Thymus (tissue), 11 donors: Measurements from ENCODE around the gene SASS6. TPM values are rescaled to one million over a fixed set of nuclear protein-coding genes. Genes with fewer than 3 reads are reported as not detected.

Source experiments
- DNase-seq, 9 donors: peaks; one replicate each; pipeline ENCODE4 v3.0.0-alpha.2; 2013; ENCODE audit warnings: low spot score in 9 of 9, low read depth in 6 of 9, missing footprints in 1 of 9
- H3K27ac ChIP-seq, 2 donors: one replicate each; pipeline ENCODE4 v1.5.1; 2013; ENCODE audit warnings: control low read depth in 1 of 2, low read depth in 1 of 2, low read length in 1 of 2, mild to moderate bottlenecking in 1 of 2, moderate library complexity in 1 of 2
- H3K27me3 ChIP-seq, 2 donors: one replicate each; pipeline ENCODE4 v1.5.1; 2013; ENCODE audit warnings: low read length in 1 of 2; ENCODE audit not compliant: control insufficient read depth in 2 of 2, insufficient read depth in 1 of 2
- H3K36me3 ChIP-seq, 2 donors: one replicate each; pipeline ENCODE4 v1.5.1; 2013; ENCODE audit warnings: low read length in 1 of 2, mild to moderate bottlenecking in 1 of 2, moderate library complexity in 1 of 2; ENCODE audit not compliant: control insufficient read depth in 2 of 2, insufficient read depth in 2 of 2
- H3K4me1 ChIP-seq, 2 donors: one replicate each; pipeline ENCODE4 v1.5.1; 2013; ENCODE audit warnings: low read length in 2 of 2; ENCODE audit not compliant: control insufficient read depth in 2 of 2, insufficient read depth in 2 of 2
- H3K4me3 ChIP-seq, 2 donors: one replicate each; pipeline ENCODE4 v1.5.1; 2013; ENCODE audit warnings: low read length in 2 of 2, control low read depth in 1 of 2, mild to moderate bottlenecking in 1 of 2
- H3K9me3 ChIP-seq, 2 donors: one replicate each; pipeline ENCODE4 v1.5.1; 2013; ENCODE audit warnings: low read length in 1 of 2, mild to moderate bottlenecking in 1 of 2; ENCODE audit not compliant: control insufficient read depth in 2 of 2, insufficient read depth in 1 of 2
- WGBS: extraction: QIAGEN DNeasy Blood & Tissue Kit; methylation state at CpG from one replicate; pipeline ENCODE4 v1.1.7; 2013; 5-methylcytosine and 5-hydroxymethylcytosine counted together
- polyA plus RNA-seq: library from polyadenylated mRNA; stranded (reverse); fragments of 200-250 nt; gene quantifications from one replicate; pipeline ENCODE4 v1.2.3, GENCODE V29; 2013
- total RNA-seq: library from RNA; stranded (reverse); fragments of 120-200 nt; gene quantifications from one replicate; pipeline ENCODE4 v1.2.4, GENCODE V29; 2013
- donor health status: healthy.

The SASS6 gene
- total and polyA plus RNA-seq, 2 donors: 4.9 to 7.4 TPM

DNA sequence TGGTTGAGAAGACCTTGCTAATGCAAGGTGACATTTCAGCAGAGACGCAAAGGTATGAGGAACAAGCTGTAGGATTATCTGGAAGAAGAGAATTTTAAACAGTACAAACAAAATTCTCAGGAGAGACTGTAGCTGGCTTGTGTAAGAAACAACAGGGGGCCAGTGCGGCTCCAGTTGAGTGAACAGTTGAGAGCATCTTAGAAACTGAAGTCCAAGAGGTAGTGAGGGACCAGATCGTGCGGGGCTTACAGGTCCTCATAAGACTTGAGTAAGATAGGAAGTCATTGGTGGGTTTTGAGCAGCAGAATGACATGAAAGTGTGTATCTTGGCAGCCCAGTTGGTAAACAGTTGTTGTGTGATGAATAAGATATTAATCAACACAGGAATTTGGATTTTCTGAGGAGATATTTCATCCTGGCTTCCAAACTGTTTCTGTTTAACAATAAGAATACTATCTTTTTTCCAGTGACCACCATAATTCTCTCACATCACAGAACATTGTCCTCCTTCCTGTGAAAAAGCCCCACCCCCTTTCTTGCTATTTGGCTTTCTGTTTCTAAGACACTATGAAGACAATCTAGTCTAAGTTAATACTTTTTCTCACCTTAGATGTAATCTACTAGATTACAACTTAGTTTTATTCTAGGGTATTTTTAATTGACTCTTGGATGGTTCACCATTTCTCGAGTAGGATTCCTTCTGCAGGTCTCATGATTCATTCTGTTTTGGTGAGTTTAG, 62.4 kb downstream of the SASS6 start:
- Histone ChIP-seq H3K9me3 (no peaks in the 10 kb centered on the region), H3K4me1 (no peaks in the 10 kb centered on the region), H3K4me3 (no peak overlapping the region), H3K27ac (no peak overlapping the region), H3K36me3 (peaks cover 44 to 87% of the 10 kb centered on the region in 2 donors), H3K27me3 (no peaks in the 10 kb centered on the region)
- WGBS: 98% methylated on average over 5 of the region's 5 CpGs
- DNase-seq: no peak

DNA sequence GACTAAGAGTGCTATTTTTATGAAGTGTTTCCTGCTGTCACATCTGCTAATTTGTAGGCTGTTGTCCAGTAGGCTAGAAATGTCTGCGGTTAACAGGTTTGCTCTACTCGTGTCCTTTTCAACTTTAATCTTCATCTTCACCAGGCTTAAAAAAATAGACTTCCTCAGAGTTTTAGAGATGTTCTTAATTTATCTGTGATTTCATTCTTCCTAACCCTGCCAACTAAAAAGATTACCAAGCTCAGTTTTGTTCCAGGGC, 66.8 kb downstream of the SASS6 start:
- no peak for DNase-seq
- Histone ChIP-seq H3K36me3 (peaks cover 42 to 75% of the 10 kb centered on the region in 2 donors), H3K4me3 (no peak overlapping the region), H3K27me3 (no peaks in the 10 kb centered on the region), H3K9me3 (no peaks in the 10 kb centered on the region), H3K27ac (no peak overlapping the region), H3K4me1 (no peaks in the 10 kb centered on the region)
- 95% methylated on average over 2 of the region's 2 CpGs for WGBS

DNA sequence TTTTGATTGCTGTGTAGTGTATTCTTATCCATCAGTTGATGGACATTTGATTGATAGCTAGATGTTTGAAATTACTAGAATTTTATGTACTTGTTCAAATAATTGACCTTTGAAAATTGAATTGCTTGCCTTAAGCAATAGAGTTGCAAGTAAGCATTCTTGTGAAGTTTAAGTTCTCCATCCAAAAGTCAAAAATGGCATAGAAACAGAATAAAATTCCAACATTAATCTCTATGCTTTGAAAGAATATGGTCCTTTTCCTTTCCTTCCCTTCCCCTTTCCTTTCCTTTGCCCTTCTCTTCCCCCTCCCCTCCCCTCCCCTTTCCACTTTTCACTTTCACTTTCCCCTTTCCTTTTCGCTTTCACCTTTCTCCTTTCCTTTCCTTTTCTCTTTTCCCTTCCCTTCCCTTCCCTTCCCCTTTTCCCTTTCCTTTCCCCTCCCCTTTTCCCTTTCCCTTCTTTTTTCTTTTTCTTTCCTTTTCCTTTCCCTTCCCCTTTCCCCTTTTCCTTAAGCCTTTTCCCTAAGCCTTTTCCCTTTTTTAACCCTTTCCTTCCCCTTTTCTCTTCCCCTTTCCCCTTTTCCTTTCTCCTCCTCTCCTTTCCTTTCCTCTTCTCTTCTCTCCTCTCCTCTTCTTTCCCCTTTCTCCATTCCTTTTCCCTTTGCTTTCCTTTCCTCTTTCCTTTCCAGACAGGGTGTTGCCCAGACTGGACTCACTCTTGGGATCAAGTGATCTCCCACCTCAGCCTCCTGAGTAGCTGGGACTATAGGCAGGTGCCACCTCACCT, 67.4 kb downstream of the SASS6 start:
- H3K27me3 ChIP-seq: no peaks in the 10 kb centered on the region
- H3K4me1 ChIP-seq: no peaks in the 10 kb centered on the region
- 97% methylated on average over 1 of the region's 1 CpG for WGBS
- no peak for DNase-seq
- no peaks in the 10 kb centered on the region for H3K9me3 ChIP-seq
- H3K27ac ChIP-seq: no peak overlapping the region
- H3K36me3 ChIP-seq: peaks cover 46 to 76% of the 10 kb centered on the region in 2 donors
- H3K4me3 ChIP-seq: no peak overlapping the region

- no peak for DNase-seq
- Histone ChIP-seq H3K36me3 (peaks cover 31 to 60% of the 10 kb centered on the region in 2 donors), H3K9me3 (no peaks in the 10 kb centered on the region), H3K4me1 (no peaks in the 10 kb centered on the region), H3K4me3 (no peak overlapping the region), H3K27me3 (no peaks in the 10 kb centered on the region), H3K27ac (no peak overlapping the region)
- WGBS: 95% methylated on average over 3 of the region's 3 CpGs
These were observed 71.0 kb downstream of the SASS6 start for GRCh38 chr1:100061681-100062080.

DNA sequence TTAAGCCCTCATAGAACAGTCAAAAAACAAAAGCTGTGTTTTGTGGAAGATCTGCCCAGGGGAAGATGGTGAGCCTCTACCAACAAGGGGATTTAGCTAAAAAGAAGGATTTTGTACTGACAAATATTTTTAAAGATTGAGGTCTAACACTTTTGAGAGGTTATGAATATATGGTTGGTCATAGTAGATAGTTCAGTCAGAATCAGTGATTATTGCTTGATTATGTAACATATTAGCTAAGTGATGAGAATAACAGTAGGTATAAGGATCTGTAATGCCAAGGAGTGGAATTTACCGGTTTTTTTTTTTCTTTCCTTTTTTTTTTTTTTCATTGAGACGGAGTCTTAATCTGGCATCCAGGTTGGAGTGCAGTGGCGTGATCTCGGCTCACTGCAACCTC, 79.0 kb downstream of the SASS6 start:
- DNase-seq: no peak
- no peak overlapping the region for H3K27ac ChIP-seq
- peaks cover 7 to 21% of the 10 kb centered on the region in 2 donors for H3K36me3 ChIP-seq
- H3K4me1 ChIP-seq: peaks cover 2% of the 10 kb centered on the region in 2 donors
- H3K27me3 ChIP-seq: no peaks in the 10 kb centered on the region
- H3K4me3 ChIP-seq: no peak overlapping the region
- no peaks in the 10 kb centered on the region for H3K9me3 ChIP-seq
- 98% methylated on average over 4 of the region's 4 CpGs for WGBS

GRCh38 chr1:100053119-100053518, 79.6 kb downstream of the SASS6 start:
- Histone ChIP-seq H3K27ac (no peak overlapping the region), H3K27me3 (no peaks in the 10 kb centered on the region), H3K9me3 (no peaks in the 10 kb centered on the region), H3K36me3 (peaks cover 7 to 21% of the 10 kb centered on the region in 2 donors), H3K4me3 (no peak overlapping the region), H3K4me1 (peaks cover 3% of the 10 kb centered on the region in 2 donors)
- DNase-seq: no peak

DNA sequence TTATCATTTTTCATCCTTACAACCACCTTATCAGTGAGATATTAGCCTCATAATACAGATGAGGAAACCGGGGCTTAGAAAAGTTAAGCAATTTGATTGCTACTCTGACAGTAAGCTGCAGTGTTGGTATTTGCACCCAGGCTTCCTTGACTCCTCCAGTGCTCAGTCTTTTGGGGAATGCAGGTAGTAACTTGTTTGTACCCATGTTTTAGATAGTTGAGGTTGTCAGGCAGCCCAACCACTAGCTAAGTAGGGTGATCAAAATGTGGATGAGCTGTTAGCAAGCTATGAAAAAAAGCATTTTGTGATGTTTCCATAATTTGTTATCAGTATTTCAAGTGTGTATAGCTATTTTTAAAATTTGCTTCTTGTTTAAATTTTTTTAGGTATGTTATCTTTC, 80.8 kb downstream of the SASS6 start:
- no peaks in the 10 kb centered on the region for H3K9me3 ChIP-seq
- no peak overlapping the region for H3K4me3 ChIP-seq
- no peak overlapping the region for H3K27ac ChIP-seq
- peaks cover 7 to 14% of the 10 kb centered on the region in 2 donors for H3K36me3 ChIP-seq
- peaks cover 3% of the 10 kb centered on the region in 2 donors for H3K4me1 ChIP-seq
- no peak for DNase-seq
- WGBS: 100% methylated on average over 1 of the region's 1 CpG
- H3K27me3 ChIP-seq: no peaks in the 10 kb centered on the region

DNA sequence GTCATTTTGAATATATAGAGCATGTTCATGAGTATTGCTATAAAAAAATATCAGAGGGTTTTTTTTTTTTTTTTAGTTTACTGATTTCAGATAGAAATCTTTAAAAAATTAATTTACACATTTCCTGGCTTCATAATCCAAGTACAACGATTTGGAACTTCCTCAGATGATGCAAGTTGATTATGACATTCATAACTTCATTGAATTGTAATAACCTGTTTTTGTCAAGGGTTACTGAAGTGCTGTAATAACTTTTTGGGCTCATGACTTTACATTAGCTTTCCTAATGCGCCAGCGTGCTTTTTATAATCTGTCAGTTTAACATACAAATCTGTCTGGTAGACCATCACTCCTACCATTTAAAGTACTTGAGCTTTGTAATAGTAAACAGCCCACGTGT, 81.3 kb downstream of the SASS6 start:
- no peak overlapping the region for H3K27ac ChIP-seq
- no peak for DNase-seq
- H3K4me3 ChIP-seq: no peak overlapping the region
- peaks cover 7 to 14% of the 10 kb centered on the region in 2 donors for H3K36me3 ChIP-seq
- H3K4me1 ChIP-seq: peaks cover 3% of the 10 kb centered on the region in 2 donors
- WGBS: 90% methylated on average over 4 of the region's 4 CpGs
- H3K9me3 ChIP-seq: no peaks in the 10 kb centered on the region
- H3K27me3 ChIP-seq: no peaks in the 10 kb centered on the region

GRCh38 chr1:100050139-100050538, 82.6 kb downstream of the SASS6 start:
- WGBS: 57% methylated on average over 4 of the region's 4 CpGs
- Histone ChIP-seq H3K27me3 (no peaks in the 10 kb centered on the region), H3K4me1 (peaks cover 3 to 6% of the 10 kb centered on the region in 2 donors), H3K9me3 (no peaks in the 10 kb centered on the region), H3K36me3 (peaks cover 7 to 14% of the 10 kb centered on the region in 2 donors), H3K27ac (no peak overlapping the region), H3K4me3 (no peak overlapping the region)
- DNase-seq: no peak
